GM12878 (cell line): Measurements from ENCODE around the gene FLYWCH2. TPM values are rescaled to one million over a fixed set of nuclear protein-coding genes. Genes with fewer than 3 reads are reported as not detected.

ENCODE experiments used
- ATAC-seq: fragments of 200-7000 bp; cut with Tn5 transposase; 3 replicates; pipeline ENCODE4 v1.9.1; 2020; ENCODE audit warnings: mild to moderate bottlenecking, moderate library complexity
- BruUV-seq: library from RNA; stranded (reverse); fragments of 400-500 nt; replicated peaks from 2 replicates; lab custom pipeline; 2021; lab: Mats Ljungman, UMichigan
- CTCF ChIA-PET: fragments of 300-600 bp; sonication (Branson Sonifier 250); formaldehyde crosslinking; extraction: SDS; loops from one replicate; lab custom pipeline; 2021; ENCODE audit warnings: inconsistent platforms; lab: Yijun Ruan, JAX
- POLR2A ChIA-PET: fragments of 350-600 bp; formaldehyde crosslinking; extraction: SDS; loops from one replicate; lab custom pipeline; 2021; ENCODE audit warnings: inconsistent platforms; lab: Charles Lee
- RAD21 ChIA-PET: fragments of 300-600 bp; sonication (Branson Sonifier 250); formaldehyde crosslinking; loops from one replicate; lab custom pipeline; 2023; ENCODE audit warnings: antibody characterized with exemption; ENCODE audit not compliant: unreplicated experiment; lab: Charles Lee
- SMC1A ChIA-PET: fragments of 300-600 bp; sonication (Branson Sonifier 250); formaldehyde crosslinking; loops from one replicate; lab custom pipeline; 2023; ENCODE audit not compliant: unreplicated experiment, uncharacterized antibody; lab: Charles Lee
- DNase-seq: peaks from one replicate; pipeline ENCODE4 v3.0.0-alpha.2; 2011; ENCODE audit warnings: low read depth, low spot score
- FAIRE-seq: peaks from 3 replicates; lab custom pipeline; 2011; peaks lifted over from hg19 to GRCh38; lab: Jason Lieb, UNC
- H2AFZ ChIP-seq: 2 replicates; pipeline ENCODE4 v1.6.0; 2011; ENCODE audit warnings: low read depth, low read length, control low read depth; ENCODE audit not compliant: control insufficient read depth
- H3K27ac ChIP-seq: 2 replicates; pipeline ENCODE4 v1.5.1; 2011; ENCODE audit warnings: control low read depth; ENCODE audit not compliant: control insufficient read depth, insufficient read depth
- H3K27me3 ChIP-seq, 2 experiments: replicated peaks in 1 of 2; 2 replicates each; pipeline versions ENCODE4 v1.6.0 to v1.6.1; 2011; ENCODE audit warnings: low read length in 1 of 2; ENCODE audit not compliant: control insufficient read depth in 2 of 2, insufficient read depth in 2 of 2
- H3K36me3 ChIP-seq, 2 experiments: 2 replicates each; pipeline ENCODE4 v1.5.1; 2011; ENCODE audit warnings: low read length in 1 of 2; ENCODE audit not compliant: control insufficient read depth in 2 of 2, insufficient read depth in 2 of 2
- H3K4me1 ChIP-seq: 2 replicates; pipeline ENCODE4 v1.6.1; 2011; ENCODE audit warnings: mild to moderate bottlenecking, low read length, moderate library complexity, mixed read lengths; ENCODE audit not compliant: control insufficient read depth, insufficient read depth
- H3K4me2 ChIP-seq: 2 replicates; pipeline ENCODE4 v1.6.0; 2011; ENCODE audit warnings: control low read depth; ENCODE audit not compliant: control insufficient read depth, insufficient read depth
- H3K4me3 ChIP-seq: fragments of 200-600 bp; sonication (generic); 2 replicates; pipeline ENCODE4 v1.5.1; 2016
- H3K79me2 ChIP-seq: 2 replicates; pipeline ENCODE4 v1.6.0; 2011; ENCODE audit warnings: low read length; ENCODE audit not compliant: control insufficient read depth, insufficient read depth
- H3K9ac ChIP-seq: 2 replicates; pipeline ENCODE4 v1.8.0; 2011; ENCODE audit warnings: low read length, control low read depth, mixed read lengths; ENCODE audit not compliant: control insufficient read depth, insufficient read depth
- H3K9me3 ChIP-seq: replicated peaks from 3 replicates; pipeline ENCODE4 v1.5.1; 2011; ENCODE audit warnings: mild to moderate bottlenecking, low read length; ENCODE audit not compliant: control insufficient read depth, insufficient read depth
- H4K20me1 ChIP-seq: 2 replicates; pipeline ENCODE4 v1.6.0; 2011; ENCODE audit not compliant: control insufficient read depth, insufficient read depth
- CBX5 ChIP-seq: sonication (generic); IDR thresholded peaks from 2 replicates; pipeline ENCODE4 v1.6.1; 2016; ENCODE audit warnings: low read depth, moderate library complexity, mild to moderate bottlenecking, inconsistent platforms
- CEBPZ ChIP-seq: fragments of 150-350 bp; IDR thresholded peaks from 2 replicates; pipeline ENCODE4 v1.6.1; 2016; ENCODE audit warnings: low read depth, low read length
- EGR1 ChIP-seq, 2 experiments: IDR thresholded peaks; 1 replicate in 1 of 2; 2 replicates in 1 of 2; pipeline ENCODE4 v1.6.1; 2011 to 2012; ENCODE audit warnings: low read depth in 2 of 2, low read length in 2 of 2, borderline replicate concordance in 1 of 2, mild to moderate bottlenecking in 1 of 2, moderate library complexity in 1 of 2
- GATAD2B ChIP-seq: fragments of 450-650 bp; conservative IDR thresholded peaks from 2 replicates; pipeline ENCODE4 v1.6.1; 2017; ENCODE audit warnings: low read depth, mild to moderate bottlenecking, moderate library complexity
- JUND ChIP-seq: IDR thresholded peaks from 2 replicates; pipeline ENCODE4 v1.6.1; 2012; ENCODE audit warnings: low read depth, mild to moderate bottlenecking, low read length, improper control_type of control experiment, moderate library complexity
- KLF5 ChIP-seq: fragments of 450-650 bp; IDR thresholded peaks from 2 replicates; pipeline ENCODE4 v1.6.1; 2014; ENCODE audit warnings: mild to moderate bottlenecking; ENCODE audit not compliant: partially characterized antibody
- MLLT1 ChIP-seq: fragments of 450-650 bp; IDR thresholded peaks from 2 replicates; pipeline ENCODE4 v1.6.1; 2016; ENCODE audit warnings: mild to moderate bottlenecking
- MYC ChIP-seq: IDR thresholded peaks from 2 replicates; pipeline ENCODE4 v1.6.1; 2011; ENCODE audit warnings: mild to moderate bottlenecking, low read length, moderate library complexity, inconsistent platforms; ENCODE audit not compliant: insufficient read depth, insufficient replicate concordance, insufficient read length, severe bottlenecking
- POLR2A ChIP-seq: IDR thresholded peaks from 2 replicates; pipeline ENCODE4 v1.6.1; 2011; ENCODE audit warnings: low read depth, mild to moderate bottlenecking, low read length
- POLR2AphosphoS2 ChIP-seq: IDR thresholded peaks from 2 replicates; pipeline ENCODE4 v1.6.1; 2011; ENCODE audit warnings: low read depth, mild to moderate bottlenecking, low read length, improper control_type of control experiment, moderate library complexity
- RAD21 ChIP-seq: IDR thresholded peaks from 2 replicates; pipeline ENCODE4 v1.6.1; 2011; ENCODE audit warnings: mild to moderate bottlenecking, low read depth, low read length, moderate library complexity; ENCODE audit not compliant: insufficient read depth
- RFX5 ChIP-seq: IDR thresholded peaks from 2 replicates; pipeline ENCODE4 v1.6.1; 2011; ENCODE audit warnings: low read depth, low read length, improper control_type of control experiment
- STAT3 ChIP-seq: IDR thresholded peaks from 2 replicates; pipeline ENCODE4 v1.6.1; 2011; ENCODE audit warnings: low read depth, low read length, improper control_type of control experiment
- TARDBP ChIP-seq: IDR thresholded peaks from 2 replicates; pipeline ENCODE4 v1.6.1; 2016; ENCODE audit warnings: borderline replicate concordance
- TBL1XR1 ChIP-seq: IDR thresholded peaks from 2 replicates; pipeline ENCODE4 v1.6.1; 2012; ENCODE audit warnings: low read depth, low read length, improper control_type of control experiment
- TCF7 ChIP-seq: IDR thresholded peaks from 2 replicates; pipeline ENCODE4 v1.6.1; 2014; ENCODE audit warnings: antibody characterized with exemption, borderline replicate concordance
- ZNF274 ChIP-seq: IDR thresholded peaks from one replicate; pipeline ENCODE4 v1.8.0; 2011; ENCODE audit not compliant: insufficient read length, insufficient read depth
- ZNF592 ChIP-seq: fragments of 450-650 bp; IDR thresholded peaks from 2 replicates; pipeline ENCODE4 v1.6.1; 2017; ENCODE audit warnings: mild to moderate bottlenecking, moderate library complexity
- WGBS: methylation state at CpG from one replicate; pipeline ENCODE4 v1.1.6; 2016; ENCODE audit warnings: low lambda C conversion rate; ENCODE audit not compliant: insufficient replicate concordance, insufficient coverage; ENCODE audit errors: missing lambda C conversion rate; 5-methylcytosine and 5-hydroxymethylcytosine counted together
- in situ Hi-C: fragments of 300-500 bp; cut with MboI; formaldehyde crosslinking; loops from 9 replicates; pipeline ENCODE4 v1.14.3; 2018; ENCODE audit warnings: mixed read lengths
- intact Hi-C: fragments of 100-400 bp; cut with micrococcal nuclease; formaldehyde crosslinking; loops from one replicate; pipeline ENCODE4 v1.14.2; 2022; ENCODE audit not compliant: unreplicated experiment
- polyA plus RNA-seq, 11 experiments: library from polyadenylated mRNA; depleted of rRNA in 4 of 11; unstranded in 6 of 11; stranded (reverse) in 5 of 11; fragments of >200 nt; fragmentation: Nextera tagmentation in 4 of 11; fragmentation: Illumina TruSeq in 1 of 11; extraction: Ambion mirVana in 4 of 11; extraction: Trizol in 1 of 11; gene quantifications; 1 replicate in 1 of 11; 2 replicates in 10 of 11; pipeline versions ENCODE4 v1.2.1 to v1.2.3, GENCODE V29; 2011 to 2016; ENCODE audit warnings: inconsistent platforms in 2 of 11, missing spikeins in 2 of 11, low read depth in 1 of 11
- total RNA-seq, 4 experiments: library from RNA; depleted of rRNA in 3 of 4; stranded (reverse); fragments of >200 nt in 3 of 4; fragmentation: Illumina TruSeq in 1 of 4; extraction: Trizol in 1 of 4; gene quantifications; 2 replicates each; pipeline versions ENCODE4 v1.2.1 to v1.2.3, GENCODE V29; 2013 to 2021

FLYWCH2 gene
- total and polyA plus RNA-seq, 10 of the 15 experiments (the other 5 are each of a cell fraction or from before 2014, with no cell fraction given) = 0.27 to 43.1 (median 17.7) TPM

- ChIA-PET POLR2A (no interaction called here), CTCF (no interaction called here), RAD21 (no interaction called here), SMC1A (no interaction called here)
- H3K27ac ChIP-seq = no peak overlapping the region
- no peaks in the 10 kb centered on the region for H3K4me1 ChIP-seq
- no peak overlapping the region for H3K4me3 ChIP-seq
- no peaks in the 10 kb centered on the region for H3K27me3 ChIP-seq
- no peak for DNase-seq
- no peaks in the 10 kb centered on the region for H3K36me3 ChIP-seq
- H2AFZ ChIP-seq = no peak overlapping the region
- H3K9me3 ChIP-seq = no peaks in the 10 kb centered on the region
- H3K9ac ChIP-seq = no peak overlapping the region
- WGBS = 82% methylated on average over 30 of the region's 31 CpGs
- H4K20me1 ChIP-seq = no peaks in the 10 kb centered on the region
- H3K4me2 ChIP-seq = no peak overlapping the region
- intact Hi-C loops = no loop called here
- no peaks in the 10 kb centered on the region for H3K79me2 ChIP-seq
- in situ Hi-C loops = no loop called here
- no peak for FAIRE-seq
- BruUV-seq = no TSS peak
- TF ChIP-seq JUND = no peak
- TF ChIP-seq RAD21 = no peak
- no peak for TF ChIP-seq STAT3
- TF ChIP-seq CBX5 = no peak
- TF ChIP-seq EGR1 (IDR thresholded peaks at IDR 0.05; ENCODE audit: borderline replicate concordance in 1 of 2, low read depth in 2 of 2, low read length in 2 of 2) = no peak
- TF ChIP-seq POLR2A = no peak
- no peak for TF ChIP-seq CEBPZ
- no peak for TF ChIP-seq MYC
- no peak for TF ChIP-seq RFX5
- no peak for TF ChIP-seq GATAD2B
- TF ChIP-seq ZNF592 = no peak
- TF ChIP-seq TARDBP = no peak
- TF ChIP-seq MLLT1 = no peak
- TF ChIP-seq KLF5 = no peak
- TF ChIP-seq ZNF274 = no peak
- TF ChIP-seq POLR2AphosphoS2 = no peak
- TF ChIP-seq TCF7 = no peak
- TF ChIP-seq TBL1XR1 = no peak
- no peak for ATAC-seq
Observed at GRCh38 chr16:2894231-2894630, 11.2 kb downstream of the FLYWCH2 start.
